ENCODE results near the gene ADAM8. TPM values are rescaled to one million over a fixed set of nuclear protein-coding genes. Genes with fewer than 3 reads are reported as not detected.

Gene ADAM8
- polyA plus RNA-seq, 1 of the 3 experiments (the other 2 are of a cell fraction): 1.7 TPM

GRCh38 chr10:133272301-133272963, 4.2 kb downstream of the ADAM8 start:
- Histone ChIP-seq H3K9ac (no peak overlapping the region), H3K9me2 (no peaks in the 10 kb centered on the region), H3K27me3 (ENCODE audit: insufficient read depth) (no peaks in the 10 kb centered on the region), H3K27ac (ENCODE audit: low read depth in 2 of 2, low read length in 1 of 2) (no peak overlapping the region), H2AFZ (ENCODE audit: low read depth) (no peak overlapping the region), H3K36me3 (replicated peaks in 1 of 2; ENCODE audit: control insufficient read depth in 1 of 2, insufficient read depth in 2 of 2, low read length in 1 of 2) (no peaks in the 10 kb centered on the region), H3K9me3 (no peaks in the 10 kb centered on the region), H3F3A (replicated peaks; ENCODE audit: insufficient read depth) (no peaks in the 10 kb centered on the region), H4K20me1 (ENCODE audit: insufficient read depth) (no peaks in the 10 kb centered on the region; the same call in 1 of the 2 replicates), H3K4me2 (no peak overlapping the region), H3K4me3 (ENCODE audit: low read depth in 2 of 2, low read length in 1 of 2) (no peak overlapping the region), H3K4me1 (ENCODE audit: control insufficient read depth in 1 of 2, insufficient read depth in 2 of 2, low read depth in 1 of 2, low read length in 1 of 2) (no peaks in the 10 kb centered on the region; a peak in 1 of 4 replicates), H3K79me2 (ENCODE audit: insufficient read depth) (no peaks in the 10 kb centered on the region)
- WGBS (ENCODE audit: low lambda C conversion rate): 74% methylated on average over 21 of the region's 29 CpGs
- DNase-seq: no peak
- TF ChIP-seq SMC3 (IDR thresholded peaks at IDR 0.05; ENCODE audit: low read depth, low read length) (no peak), NRF1 (IDR thresholded peaks at IDR 0.05; ENCODE audit: low read depth, low read length) (no peak), PBX3 (IDR thresholded peaks at IDR 0.05) (no peak), FOSL2 (IDR thresholded peaks at IDR 0.05; ENCODE audit: borderline replicate concordance, low read depth) (no peak), TCF12 (IDR thresholded peaks at IDR 0.05) (no peak), EZH2phosphoT487 (IDR thresholded peaks at IDR 0.05; ENCODE audit: borderline replicate concordance, low read depth) (no peak), ELF1 (IDR thresholded peaks at IDR 0.05) (no peak), CHD2 (IDR thresholded peaks at IDR 0.05; ENCODE audit: low read length, partially characterized antibody) (no peak), TAF1 (IDR thresholded peaks at IDR 0.05; ENCODE audit: borderline replicate concordance, low read depth, low read length) (no peak), USF1 (IDR thresholded peaks at IDR 0.05; ENCODE audit: borderline replicate concordance, low read depth) (no peak)
- ChIA-PET POLR2A (no interaction called here), CTCF (interaction anchor here (1.5 kb wide), 1 partner anchor 35 kb away, joined by 4 read pairs; no protein-coding TSS in a partner anchor)

- Histone ChIP-seq H3K36me3 (replicated peaks in 1 of 2; ENCODE audit: control insufficient read depth in 1 of 2, insufficient read depth in 2 of 2, low read length in 1 of 2) (no peaks in the 10 kb centered on the region), H3F3A (replicated peaks; ENCODE audit: insufficient read depth) (no peaks in the 10 kb centered on the region), H3K27me3 (ENCODE audit: insufficient read depth) (no peaks in the 10 kb centered on the region), H3K4me2 (no peak overlapping the region), H3K9ac (no peak overlapping the region), H4K20me1 (ENCODE audit: insufficient read depth) (no peaks in the 10 kb centered on the region; the same call in 1 of the 2 replicates), H3K79me2 (ENCODE audit: insufficient read depth) (no peaks in the 10 kb centered on the region), H2AFZ (ENCODE audit: low read depth) (no peak overlapping the region), H3K4me1 (ENCODE audit: control insufficient read depth in 1 of 2, insufficient read depth in 2 of 2, low read depth in 1 of 2, low read length in 1 of 2) (no peaks in the 10 kb centered on the region; a peak in 1 of 4 replicates), H3K27ac (ENCODE audit: low read depth in 2 of 2, low read length in 1 of 2) (no peak overlapping the region), H3K9me3 (no peaks in the 10 kb centered on the region), H3K4me3 (ENCODE audit: low read depth in 2 of 2, low read length in 1 of 2) (no peak overlapping the region), H3K9me2 (no peaks in the 10 kb centered on the region)
- 68% methylated on average over 20 of the region's 35 CpGs for WGBS (ENCODE audit: low lambda C conversion rate)
- DNase-seq: no peak
- ChIA-PET POLR2A (no interaction called here), CTCF (interaction anchor here (1.4 to 1.5 kb wide), 3 partner anchors 36 to 367 kb away, joined by 3 to 4 read pairs (median 4); no protein-coding TSS in a partner anchor)
- TF ChIP-seq YY1 (IDR thresholded peaks at IDR 0.05; ENCODE audit: low read depth) (no peak), RAD21 (IDR thresholded peaks at IDR 0.05; ENCODE audit: low read length) (no peak), FOXM1 (IDR thresholded peaks at IDR 0.05; ENCODE audit: low read depth) (no peak), CHD2 (IDR thresholded peaks at IDR 0.05; ENCODE audit: low read length, partially characterized antibody) (no peak), MXI1 (IDR thresholded peaks at IDR 0.05; ENCODE audit: low read depth, low read length) (no peak), EZH2phosphoT487 (IDR thresholded peaks at IDR 0.05; ENCODE audit: borderline replicate concordance, low read depth) (no peak), GATA2 (CRISPR knock-in tag; IDR thresholded peaks at IDR 0.05) (no peak), ZBTB33 (IDR thresholded peaks at IDR 0.05; ENCODE audit: borderline replicate concordance, low read depth) (no peak), JUND (IDR thresholded peaks at IDR 0.05) (no peak), CTCF (IDR thresholded peaks at IDR 0.05) (no peak), ELF1 (IDR thresholded peaks at IDR 0.05) (no peak), SIN3A (IDR thresholded peaks at IDR 0.05; ENCODE audit: borderline replicate concordance, low read depth, low read length) (no peak), FOSL2 (IDR thresholded peaks at IDR 0.05; ENCODE audit: borderline replicate concordance, low read depth) (no peak), RXRA (IDR thresholded peaks at IDR 0.05; ENCODE audit: borderline replicate concordance, low read depth) (no peak), MEF2A (IDR thresholded peaks at IDR 0.05; ENCODE audit: borderline replicate concordance, low read depth) (no peak), NRF1 (IDR thresholded peaks at IDR 0.05; ENCODE audit: low read depth, low read length) (no peak)
Observed at GRCh38 chr10:133271521-133272300, 5.0 kb downstream of the ADAM8 start.
